ENCODE results near the gene SLC6A5. TPM values are rescaled to one million over a fixed set of nuclear protein-coding genes. Genes with fewer than 3 reads are reported as not detected.

The SLC6A5 gene
- total RNA-seq, 1 experiment from 2014 or later: not detected

- TF ChIP-seq EZH2phosphoT487 (IDR thresholded peaks at IDR 0.05; ENCODE audit: borderline replicate concordance, low read length) (no peak), EZH2 (IDR thresholded peaks at IDR 0.05; ENCODE audit: low read length, unreplicated experiment) (no peak), CTCF (conservative IDR thresholded peaks at IDR 0.05; ENCODE audit: low read depth, low read length) (no peak)
- BruUV-seq (replicated peaks): no TSS peak
- no peak for DNase-seq
- H3K36me3 ChIP-seq (ENCODE audit: low read depth, low read length): no peaks in the 10 kb centered on the region
- no peaks in the 10 kb centered on the region for H4K20me1 ChIP-seq (ENCODE audit: low read length)
- H3K9me2 ChIP-seq (replicated peaks; ENCODE audit: low read length): no peaks in the 10 kb centered on the region
- intact Hi-C loops (cut with micrococcal nuclease): no loop called here
- no peak overlapping the region for H3K9ac ChIP-seq (ENCODE audit: low read length)
- no peaks in the 10 kb centered on the region for H3K4me1 ChIP-seq (ENCODE audit: insufficient read depth, low read length)
- POLR2A ChIA-PET (ENCODE audit: unreplicated experiment): no interaction called here
- CTCF ChIA-PET: no interaction called here
- peaks cover 42% of the 10 kb centered on the region for H3K27me3 ChIP-seq (ENCODE audit: low read length)
- H3K4me3 ChIP-seq (ENCODE audit: low read length): no peak overlapping the region
- no peak overlapping the region for H3K27ac ChIP-seq (ENCODE audit: low read length)
- H3F3A ChIP-seq (ENCODE audit: low read length, unreplicated experiment): no peaks in the 10 kb centered on the region
- H3K4me2 ChIP-seq (ENCODE audit: low read length): no peak overlapping the region
- H3K79me2 ChIP-seq (ENCODE audit: low read length): no peaks in the 10 kb centered on the region
- H2AFZ ChIP-seq (ENCODE audit: low read length): no peak overlapping the region
- no peak for ATAC-seq
- H3K9me3 ChIP-seq (ENCODE audit: low read length): no peaks in the 10 kb centered on the region
Measured at GRCh38 chr11:20600551-20600950, 1.1 kb downstream of the SLC6A5 start.

GRCh38 chr11:20601221-20601914 lies 2.0 kb downstream of the SLC6A5 start:
- intact Hi-C loops (cut with micrococcal nuclease): no loop called here
- Histone ChIP-seq H2AFZ (ENCODE audit: low read length) (no peak overlapping the region), H3K4me3 (ENCODE audit: low read length) (no peak overlapping the region), H3K79me2 (ENCODE audit: low read length) (no peaks in the 10 kb centered on the region), H3K4me2 (ENCODE audit: low read length) (no peak overlapping the region), H3K27ac (ENCODE audit: low read length) (no peak overlapping the region), H3K4me1 (ENCODE audit: insufficient read depth, low read length) (no peaks in the 10 kb centered on the region), H3K27me3 (ENCODE audit: low read length) (peaks cover 49% of the 10 kb centered on the region), H3K9me3 (ENCODE audit: low read length) (no peaks in the 10 kb centered on the region), H3K36me3 (ENCODE audit: low read depth, low read length) (no peaks in the 10 kb centered on the region), H4K20me1 (ENCODE audit: low read length) (no peaks in the 10 kb centered on the region), H3F3A (ENCODE audit: low read length, unreplicated experiment) (no peaks in the 10 kb centered on the region), H3K9me2 (replicated peaks; ENCODE audit: low read length) (no peaks in the 10 kb centered on the region), H3K9ac (ENCODE audit: low read length) (no peak overlapping the region)
- ATAC-seq (no peak), DNase-seq (no peak)
- CTCF ChIA-PET: no interaction called here
- POLR2A ChIA-PET (ENCODE audit: unreplicated experiment): no interaction called here
- no peak for TF ChIP-seq CTCF (conservative IDR thresholded peaks at IDR 0.05; ENCODE audit: low read depth, low read length)
- no peak for TF ChIP-seq EZH2phosphoT487 (IDR thresholded peaks at IDR 0.05; ENCODE audit: borderline replicate concordance, low read length)
- no peak for TF ChIP-seq EZH2 (IDR thresholded peaks at IDR 0.05; ENCODE audit: low read length, unreplicated experiment)
- no TSS peak for BruUV-seq (replicated peaks)

- BruUV-seq (replicated peaks): no TSS peak
- POLR2A ChIA-PET (ENCODE audit: unreplicated experiment): no interaction called here
Measured at GRCh38 chr11:20604295-20604803, 4.9 kb downstream of the SLC6A5 start.

More at GRCh38 chr11:20604295-20604803, 4.9 kb downstream of the SLC6A5 start:
- Histone ChIP-seq H3K4me2 (ENCODE audit: low read length) (no peak overlapping the region), H4K20me1 (ENCODE audit: low read length) (no peaks in the 10 kb centered on the region), H2AFZ (ENCODE audit: low read length) (no peak overlapping the region), H3F3A (ENCODE audit: low read length, unreplicated experiment) (no peaks in the 10 kb centered on the region), H3K9me3 (ENCODE audit: low read length) (no peaks in the 10 kb centered on the region), H3K4me3 (ENCODE audit: low read length) (no peak overlapping the region), H3K27me3 (ENCODE audit: low read length) (peaks cover 36% of the 10 kb centered on the region), H3K27ac (ENCODE audit: low read length) (no peak overlapping the region), H3K36me3 (ENCODE audit: low read depth, low read length) (no peaks in the 10 kb centered on the region), H3K9me2 (replicated peaks; ENCODE audit: low read length) (no peaks in the 10 kb centered on the region), H3K4me1 (ENCODE audit: insufficient read depth, low read length) (peaks cover under 1% of the 10 kb centered on the region; the same call in 1 of the 2 replicates), H3K79me2 (ENCODE audit: low read length) (no peaks in the 10 kb centered on the region), H3K9ac (ENCODE audit: low read length) (no peak overlapping the region)
- intact Hi-C loops (cut with micrococcal nuclease): no loop called here
- CTCF ChIA-PET: no interaction called here
- no peak for TF ChIP-seq CTCF (conservative IDR thresholded peaks at IDR 0.05; ENCODE audit: low read depth, low read length)
- TF ChIP-seq EZH2 (IDR thresholded peaks at IDR 0.05; ENCODE audit: low read length, unreplicated experiment): no peak
- TF ChIP-seq EZH2phosphoT487 (IDR thresholded peaks at IDR 0.05; ENCODE audit: borderline replicate concordance, low read length): no peak
- no peak for ATAC-seq
- DNase-seq: no peak

Measured in PC-3 (cell line).